ENCODE measurements around the gene PXDC1.
"Not testable (repeated sequence)": the region's sequence is repeated elsewhere in the genome, so short reads cannot be mapped to it uniquely, and the experiment has no call there.

PXDC1 gene

GRCh38 chr6:3782876-3783832 is 31.6 kb upstream of the PXDC1 start:
- no peak for DNase-seq (ENCODE audit: low spot score)

- no peak for DNase-seq (ENCODE audit: low spot score)
Measured at GRCh38 chr6:3781504-3781903, 30.0 kb upstream of the PXDC1 start.

GRCh38 chr6:3779574-3779849 is 28.0 kb upstream of the PXDC1 start:
- no peak for DNase-seq (ENCODE audit: low spot score)

- DNase-seq (ENCODE audit: low spot score), result no peak
Measured at GRCh38 chr6:3778701-3779573, 27.4 kb upstream of the PXDC1 start.

GRCh38 chr6:3777730-3778461 is 26.4 kb upstream of the PXDC1 start:
- DNase-seq (ENCODE audit: low spot score), result no peak

GRCh38 chr6:3776881-3777507 is 25.5 kb upstream of the PXDC1 start:
- DNase-seq (ENCODE audit: low spot score), result no peak

GRCh38 chr6:3775847-3776246 is 24.3 kb upstream of the PXDC1 start:
- no peak for DNase-seq (ENCODE audit: low spot score)

- no peak for DNase-seq (ENCODE audit: low spot score)
Measured at GRCh38 chr6:3775386-3775785, 23.9 kb upstream of the PXDC1 start.

- no peak for DNase-seq (ENCODE audit: low spot score)
Measured at GRCh38 chr6:3773678-3774298, 22.3 kb upstream of the PXDC1 start.

- DNase-seq (ENCODE audit: low spot score), result not testable (repeated sequence)
Measured at GRCh38 chr6:3772127-3772999, 20.9 kb upstream of the PXDC1 start.

GRCh38 chr6:3771407-3772011 is 20.0 kb upstream of the PXDC1 start:
- no peak for DNase-seq (ENCODE audit: low spot score)

- DNase-seq (ENCODE audit: low spot score), result no peak
Measured at GRCh38 chr6:3770023-3770720, 18.7 kb upstream of the PXDC1 start.

- DNase-seq (ENCODE audit: low spot score), result no peak
Measured at GRCh38 chr6:3769610-3770009, 18.1 kb upstream of the PXDC1 start.

- no peak for DNase-seq (ENCODE audit: low spot score)
Measured at GRCh38 chr6:3768502-3768901, 17.0 kb upstream of the PXDC1 start.

- DNase-seq (ENCODE audit: low spot score), result not testable (repeated sequence)
Measured at GRCh38 chr6:3767483-3767882, 16.0 kb upstream of the PXDC1 start.

- no peak for DNase-seq (ENCODE audit: low spot score)
Measured at GRCh38 chr6:3766214-3766613, 14.7 kb upstream of the PXDC1 start.

- no peak for DNase-seq (ENCODE audit: low spot score)
Measured at GRCh38 chr6:3765415-3765814, 13.9 kb upstream of the PXDC1 start.

GRCh38 chr6:3764516-3765335 is 13.2 kb upstream of the PXDC1 start:
- DNase-seq (ENCODE audit: low spot score), result no peak

GRCh38 chr6:3762852-3763251 is 11.3 kb upstream of the PXDC1 start:
- no peak for DNase-seq (ENCODE audit: low spot score)
